HG03066 (cell line): ENCODE results near the gene CALML3.

Experiments used
- ATAC-seq: cut with Tn5 transposase; IDR thresholded peaks from one replicate; pipeline ENCODE4 v1.9.1; 2021; ENCODE audit warnings: low read depth; ENCODE audit not compliant: unreplicated experiment

CALML3 gene

GRCh38 chr10:5506246-5506645 is 18.5 kb upstream of the CALML3 start:
- no peak for ATAC-seq

GRCh38 chr10:5506751-5507648 is 17.8 kb upstream of the CALML3 start:
- no peak for ATAC-seq

GRCh38 chr10:5507649-5508131 is 17.1 kb upstream of the CALML3 start:
- ATAC-seq: no peak

- ATAC-seq: no peak
Observed at GRCh38 chr10:5508161-5508604, 16.6 kb upstream of the CALML3 start.

- ATAC-seq: no peak
Observed at GRCh38 chr10:5508786-5509185, 16.0 kb upstream of the CALML3 start.

- no peak for ATAC-seq
Observed at GRCh38 chr10:5509236-5509635, 15.5 kb upstream of the CALML3 start.

- ATAC-seq: no peak
Observed at GRCh38 chr10:5509691-5510090, 15.1 kb upstream of the CALML3 start.

GRCh38 chr10:5510281-5511072 is 14.3 kb upstream of the CALML3 start:
- ATAC-seq: no peak

GRCh38 chr10:5511231-5511884 is 13.4 kb upstream of the CALML3 start:
- ATAC-seq: no peak

GRCh38 chr10:5511885-5512280 is 12.9 kb upstream of the CALML3 start:
- no peak for ATAC-seq

- ATAC-seq: no peak
Observed at GRCh38 chr10:5512331-5512730, 12.4 kb upstream of the CALML3 start.

GRCh38 chr10:5512881-5513612 is 11.7 kb upstream of the CALML3 start:
- ATAC-seq: no peak

GRCh38 chr10:5514226-5514850 is 10.4 kb upstream of the CALML3 start:
- ATAC-seq: no peak

- ATAC-seq: no peak
Observed at GRCh38 chr10:5515948-5516761, 8.6 kb upstream of the CALML3 start.

- ATAC-seq: no peak
Observed at GRCh38 chr10:5517546-5517945, 7.2 kb upstream of the CALML3 start.

GRCh38 chr10:5518143-5518542 is 6.6 kb upstream of the CALML3 start:
- no peak for ATAC-seq

GRCh38 chr10:5519054-5519453 is 5.7 kb upstream of the CALML3 start:
- no peak for ATAC-seq

- ATAC-seq: no peak
Observed at GRCh38 chr10:5522913-5523560, 1.7 kb upstream of the CALML3 start.
